ENCODE measurements around the gene ADH4.
"Not testable (repeated sequence)": the region's sequence is repeated elsewhere in the genome, so short reads cannot be mapped to it uniquely, and the experiment has no call there.

Gene ADH4

DNA sequence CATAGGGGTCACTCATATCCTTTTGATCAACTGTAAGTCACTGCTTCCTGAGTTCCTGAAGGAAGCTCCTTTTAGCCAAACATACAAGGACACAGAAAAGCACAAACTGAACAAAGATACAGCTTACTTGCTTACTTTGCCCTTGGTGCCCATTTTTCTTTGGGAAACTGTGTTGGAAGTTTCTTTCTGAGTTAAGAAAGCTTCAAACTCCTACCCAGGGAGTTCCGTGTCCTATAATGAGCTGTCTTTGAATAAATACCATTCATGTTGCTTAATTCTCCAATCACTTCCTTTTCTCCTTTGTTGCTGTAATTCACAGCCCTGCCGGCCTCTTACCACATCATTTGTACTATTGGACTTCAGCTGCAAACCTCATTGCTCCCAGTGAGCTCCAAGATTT lies at the start of gene ADH4:
TSS of gene ADH4 (minus strand) at position 228 of the 400 bp plus-strand sequence. CDS start at position 153, 75 bp downstream.
- no peak for DNase-seq

DNA sequence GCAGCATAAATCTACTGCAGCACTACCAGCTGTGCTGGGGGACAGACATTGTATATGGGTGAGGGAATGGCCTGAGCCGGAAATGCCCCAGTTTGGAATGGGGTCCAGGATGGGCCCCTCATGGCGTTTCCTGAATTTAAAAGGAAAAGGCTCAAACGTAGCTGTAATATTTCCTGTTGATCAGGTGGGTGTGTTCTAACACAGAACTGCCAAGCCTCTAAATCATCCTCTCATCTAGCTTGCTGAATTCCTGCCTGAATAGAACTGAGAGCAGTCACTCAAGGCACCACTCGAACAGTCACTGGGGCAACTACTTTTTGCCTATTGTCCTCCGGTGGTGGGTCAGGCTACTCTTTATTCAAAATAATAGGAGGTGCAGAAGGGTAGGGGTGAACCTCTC lies 46.2 kb upstream of the ADH4 start:
- DNase-seq, result no peak

DNA sequence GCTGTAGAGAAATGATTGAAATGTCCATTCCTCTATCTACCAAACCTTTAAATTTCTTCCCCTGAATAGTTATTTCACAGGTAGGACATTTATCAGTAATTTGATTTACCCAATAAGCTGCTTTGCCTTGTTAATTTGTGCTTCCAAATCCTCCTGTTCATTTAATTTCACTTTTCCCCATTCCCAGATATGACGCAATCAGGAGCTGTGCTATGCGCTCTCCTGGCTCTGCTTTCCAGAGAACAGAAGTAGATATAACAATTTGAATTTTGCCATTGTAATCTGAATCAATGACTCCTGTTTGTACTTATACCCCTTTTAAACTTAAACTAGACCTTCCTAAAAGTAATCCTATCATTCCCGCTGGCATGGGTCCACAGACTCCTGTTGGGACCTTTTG lies 45.8 kb upstream of the ADH4 start:
- DNase-seq, result not testable (repeated sequence)

DNA sequence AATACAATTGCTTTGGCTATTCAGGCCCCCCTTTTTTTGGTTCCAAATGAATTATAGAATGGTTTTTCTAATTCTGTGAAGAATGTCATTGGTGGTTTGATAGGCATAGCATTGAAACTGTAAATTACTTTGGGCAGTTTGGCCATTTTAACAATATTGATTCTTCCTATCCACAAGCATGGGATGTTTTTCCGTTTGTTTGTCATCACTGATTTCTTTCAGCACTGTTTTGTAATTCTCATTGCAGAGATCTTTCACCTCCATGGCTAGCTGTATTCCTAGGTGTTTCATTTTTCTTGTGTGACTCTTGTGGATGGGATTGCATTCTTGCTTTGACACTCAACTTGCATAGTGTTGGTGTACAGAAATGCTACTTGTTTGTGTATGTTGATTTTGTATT lies 41.9 kb upstream of the ADH4 start:
- no peak for DNase-seq

DNA sequence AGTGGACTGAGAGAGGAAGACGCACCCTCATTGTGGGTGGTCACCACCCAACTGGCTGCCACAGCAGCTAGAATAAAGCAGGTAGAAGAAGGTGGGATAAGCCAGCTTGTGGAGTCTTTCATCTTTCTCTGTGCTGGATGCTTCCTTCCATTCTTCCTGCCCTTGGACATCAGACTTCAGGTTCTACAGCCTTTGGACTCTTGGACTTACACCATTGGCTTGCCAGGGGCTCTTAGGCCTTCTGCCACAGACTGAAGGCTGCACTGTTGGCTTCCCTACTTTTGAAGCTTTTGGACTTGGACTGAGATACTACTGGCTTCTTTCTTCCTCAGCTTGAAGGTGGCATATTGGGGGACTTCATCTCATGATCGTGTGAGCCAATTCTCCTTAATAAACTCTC lies 41.5 kb upstream of the ADH4 start:
- no peak for DNase-seq

DNA sequence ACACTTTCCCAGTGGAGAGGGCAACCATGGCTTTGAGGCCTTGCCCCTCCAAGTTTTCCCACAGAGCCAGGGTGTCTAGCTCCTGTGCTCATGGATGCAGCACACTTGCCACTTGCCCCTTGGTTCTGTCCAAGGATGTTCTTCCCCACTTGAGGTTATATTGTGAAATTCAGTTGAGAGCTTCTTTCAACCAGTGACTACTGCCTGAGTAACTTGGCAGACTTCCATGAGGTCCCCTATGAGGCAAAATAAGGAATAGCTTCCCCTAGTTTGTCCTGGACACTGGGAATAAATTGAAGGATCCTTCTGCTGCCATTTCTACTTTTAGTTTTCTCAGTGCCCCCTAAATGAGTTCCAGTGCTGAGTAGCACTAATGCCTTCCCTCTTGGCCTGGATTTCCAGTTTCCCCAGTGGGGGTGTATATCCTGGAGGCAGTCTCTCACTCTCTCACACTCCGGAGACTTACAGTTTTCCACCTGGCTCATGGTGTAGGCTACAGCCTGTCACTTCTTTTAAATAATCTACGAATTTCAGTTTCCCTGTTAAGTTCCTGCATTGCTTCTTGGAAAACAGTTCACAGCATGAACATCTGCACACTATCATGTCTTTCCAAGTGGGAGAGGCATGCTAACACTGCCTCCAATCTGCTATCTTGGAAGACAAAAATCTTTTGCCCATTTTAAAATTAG lies 36.4 kb upstream of the ADH4 start:
- no peak for DNase-seq

DNA sequence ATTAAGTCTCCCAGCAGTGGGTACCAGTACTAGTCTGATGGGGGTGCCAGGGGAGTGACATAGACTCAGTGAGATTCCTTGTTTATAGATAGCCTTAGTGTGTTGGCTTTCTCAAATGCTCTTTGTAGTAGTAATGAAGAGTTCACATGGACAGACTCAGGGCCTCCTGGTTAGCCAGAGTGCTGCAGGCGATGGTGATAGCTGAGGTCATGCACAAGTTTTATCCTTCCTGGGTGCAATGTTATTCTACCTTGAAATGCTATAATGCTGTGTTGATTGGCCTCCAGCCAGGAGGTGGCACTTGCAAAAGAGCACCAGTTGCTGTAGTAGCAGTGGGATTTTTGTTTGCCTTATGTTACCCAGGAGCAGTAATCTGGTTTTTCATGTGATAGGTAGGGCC lies 35.5 kb upstream of the ADH4 start:
- DNase-seq, result no peak

DNA sequence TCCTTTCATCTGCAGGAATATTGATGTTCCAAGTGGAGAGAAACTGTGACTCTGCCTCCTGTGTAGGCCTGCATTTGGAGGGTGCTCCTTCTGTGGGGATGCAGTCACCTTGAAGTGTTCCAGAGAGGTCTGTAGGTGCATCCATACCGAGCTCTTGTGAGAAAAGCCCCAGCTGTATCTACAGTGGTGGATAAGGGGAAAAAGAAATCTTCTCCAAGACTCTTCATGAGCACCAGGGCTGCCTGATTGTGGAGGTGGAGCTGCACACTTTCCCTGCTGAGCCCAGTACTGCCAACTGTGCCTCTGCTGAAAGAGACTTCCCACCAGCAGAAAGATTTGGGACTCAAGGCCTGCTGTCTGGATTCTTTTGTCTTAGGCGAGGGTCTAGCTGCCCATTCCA lies 35.1 kb upstream of the ADH4 start:
- DNase-seq, result no peak

DNA sequence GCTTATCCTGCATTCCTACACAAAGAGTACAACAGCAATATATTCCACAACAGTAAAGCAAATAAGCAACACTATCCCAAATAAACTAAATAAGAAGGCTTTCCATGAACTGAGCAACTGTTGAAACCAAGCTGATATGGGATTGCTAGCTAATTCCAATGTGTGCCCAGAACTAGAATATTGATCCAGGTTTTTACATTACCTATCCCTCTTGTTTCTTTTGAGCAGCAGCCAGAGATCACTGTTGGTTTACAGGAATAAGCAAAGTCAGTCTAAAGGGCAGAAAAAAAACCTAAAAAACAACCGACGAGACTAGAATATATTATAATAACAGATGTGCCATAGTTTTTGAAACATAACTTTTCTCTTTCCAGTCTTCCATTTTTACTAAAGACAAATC lies 22.4 kb upstream of the ADH4 start:
- no peak for DNase-seq

DNA sequence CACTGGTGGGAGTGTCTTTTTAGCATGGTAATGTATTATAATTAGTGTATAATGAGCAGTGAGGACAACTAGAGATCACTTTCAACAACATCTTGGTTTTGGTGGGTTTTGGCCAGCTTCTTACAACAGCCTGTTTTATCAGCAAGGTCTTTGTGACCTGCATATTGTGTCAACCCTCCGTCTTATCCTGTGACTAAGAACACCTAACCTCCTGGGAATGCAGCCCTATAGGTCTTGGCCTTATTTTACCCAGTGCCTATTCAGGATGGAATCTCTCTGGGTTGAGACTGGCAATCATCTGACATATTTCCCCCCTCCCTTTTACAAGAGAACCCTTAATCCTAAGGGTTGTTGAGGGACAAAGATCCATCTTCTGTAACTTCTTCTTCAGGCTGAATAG lies 21.9 kb upstream of the ADH4 start:
- no peak for DNase-seq

DNA sequence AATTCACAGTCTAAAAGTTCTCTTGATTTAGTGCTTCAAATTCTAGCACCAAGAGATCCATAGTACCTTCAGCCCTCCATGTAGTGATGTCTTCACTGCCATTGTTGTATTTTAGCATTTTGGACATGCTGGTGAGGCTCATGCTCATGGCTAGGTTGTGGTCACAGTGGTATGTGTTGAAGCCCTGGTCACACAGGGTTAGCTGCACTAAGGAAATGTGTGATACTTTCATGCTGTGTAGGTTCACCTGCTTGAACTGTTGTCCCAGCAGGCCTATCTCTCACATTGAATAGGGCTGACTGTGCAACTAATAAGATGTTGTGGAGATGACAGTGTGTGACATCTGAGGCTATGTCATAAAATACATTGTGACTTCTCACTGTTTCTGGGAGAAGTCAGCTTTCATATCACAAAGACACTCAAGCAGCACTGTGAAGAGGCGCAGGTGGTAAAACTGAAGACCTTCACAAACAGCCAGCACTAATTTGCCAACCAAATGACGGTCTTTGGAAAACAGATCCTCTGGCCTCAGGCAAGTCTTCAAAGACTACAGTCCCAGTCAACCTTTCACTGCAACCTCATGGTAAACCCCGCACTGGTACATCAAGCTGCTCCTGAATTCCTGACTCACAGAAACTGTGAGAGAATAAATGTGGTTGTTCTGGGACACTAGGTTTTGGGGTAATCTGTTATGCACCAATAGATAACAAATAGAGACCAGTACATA lies 17.4 kb upstream of the ADH4 start:
- no peak for DNase-seq

DNA sequence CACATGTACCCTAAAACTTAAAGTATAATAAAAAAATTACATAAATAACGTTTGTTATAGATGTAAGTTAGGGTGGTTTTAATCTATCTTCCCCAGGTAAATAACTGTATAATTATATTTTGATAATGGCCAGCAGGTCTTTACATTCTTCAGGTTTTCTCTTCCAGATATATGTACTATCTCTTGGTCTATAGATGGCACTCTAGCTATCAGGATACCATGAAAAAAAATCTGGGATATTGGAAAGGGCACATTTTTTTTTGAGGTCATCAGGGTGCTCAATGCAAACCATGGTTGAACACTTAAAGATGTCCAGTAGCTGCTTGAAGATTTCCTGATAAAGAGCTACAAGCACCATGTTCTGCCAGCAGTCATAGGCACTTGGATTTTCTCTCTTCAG lies 15.6 kb upstream of the ADH4 start:
- DNase-seq, result no peak

DNA sequence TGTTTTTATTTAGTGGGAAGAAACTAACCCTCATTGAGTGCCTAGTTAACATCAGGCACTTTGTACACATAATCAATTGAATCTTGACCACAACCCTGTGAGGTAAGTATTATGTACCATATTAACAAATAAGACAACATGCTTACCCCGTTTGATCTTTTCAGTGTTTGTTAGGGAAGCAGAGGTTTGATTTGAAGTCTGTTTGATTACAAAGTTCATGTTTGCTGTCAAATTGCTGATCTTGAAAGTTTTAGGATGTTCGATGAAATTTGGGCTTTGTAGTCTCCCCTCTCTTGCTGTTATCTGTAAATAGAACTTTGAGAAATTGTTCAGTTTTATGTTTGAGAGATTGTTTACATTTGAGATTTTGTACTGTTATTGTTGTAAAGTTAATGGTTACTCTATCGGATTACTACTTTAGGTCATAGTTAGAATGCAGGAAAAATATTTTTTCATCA lies 13.4 kb upstream of the ADH4 start:
- DNase-seq, result no peak

DNA sequence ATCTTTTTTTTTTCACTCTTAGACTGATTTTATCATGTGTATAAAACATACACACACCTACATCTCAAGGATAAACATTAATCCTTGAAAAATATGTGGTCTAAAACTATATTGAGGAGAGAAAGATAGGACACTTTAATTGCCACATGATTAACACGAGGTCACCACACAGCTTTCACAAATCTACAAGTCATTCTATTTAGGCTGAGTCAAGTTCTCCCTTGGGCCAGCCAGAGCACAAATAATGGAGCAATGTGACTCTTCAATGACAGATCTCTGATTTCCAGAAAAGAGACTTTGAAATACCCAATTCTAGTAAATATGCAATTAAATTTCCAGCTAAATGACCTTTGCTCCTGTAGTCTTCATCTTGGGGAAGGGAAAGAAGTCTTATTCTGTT lies 12.9 kb upstream of the ADH4 start:
- no peak for DNase-seq

DNA sequence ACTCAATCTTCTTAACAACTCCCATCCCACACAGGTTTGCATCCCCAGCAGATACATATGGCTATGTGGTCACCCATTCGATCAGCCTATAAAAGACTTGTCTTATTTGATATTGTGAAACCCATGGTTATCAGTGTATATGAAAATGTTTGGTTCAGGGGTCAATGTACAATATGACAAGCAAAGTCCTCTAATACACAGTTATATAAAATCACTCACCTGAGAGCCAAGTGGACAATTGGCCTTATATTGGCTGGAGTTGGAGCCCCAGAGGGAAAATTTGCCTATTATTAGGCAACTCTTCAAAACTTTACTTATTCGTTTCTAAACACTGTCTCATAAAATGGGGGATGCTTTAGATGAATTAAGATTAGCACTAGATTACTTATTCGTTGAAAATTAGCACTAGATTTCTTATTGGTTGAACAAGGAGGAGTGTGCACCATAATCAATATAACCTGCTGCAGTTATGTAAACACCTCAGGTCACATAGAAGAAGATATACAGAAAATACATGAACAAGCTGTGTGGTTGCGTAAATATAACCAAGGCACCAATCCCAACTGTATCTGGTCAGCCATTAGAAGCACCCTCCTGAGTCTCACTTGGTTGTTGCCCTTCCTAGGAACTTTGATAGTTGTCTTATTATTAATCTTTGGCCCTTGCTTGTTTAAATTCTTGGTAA lies 10.7 kb upstream of the ADH4 start:
- no peak for DNase-seq

DNA sequence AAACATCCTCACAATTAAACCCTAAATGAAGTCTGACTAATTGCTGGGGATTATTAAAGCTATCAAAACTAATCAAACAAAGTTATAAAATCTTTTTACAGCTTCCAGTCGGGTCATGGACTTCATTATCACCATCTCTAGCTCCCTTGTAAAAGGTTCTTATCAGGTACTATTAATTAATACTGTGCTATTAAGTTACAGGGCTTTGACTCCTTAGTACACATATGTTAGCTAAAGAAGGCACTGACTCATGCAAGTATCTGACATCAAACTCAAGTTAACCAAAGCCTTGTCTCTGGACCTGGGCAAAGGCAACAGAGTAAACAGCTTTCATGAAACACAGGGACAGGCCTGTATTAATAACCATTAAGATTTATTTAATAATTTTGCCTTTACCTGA lies 7.9 kb upstream of the ADH4 start:
- DNase-seq, result no peak

DNA sequence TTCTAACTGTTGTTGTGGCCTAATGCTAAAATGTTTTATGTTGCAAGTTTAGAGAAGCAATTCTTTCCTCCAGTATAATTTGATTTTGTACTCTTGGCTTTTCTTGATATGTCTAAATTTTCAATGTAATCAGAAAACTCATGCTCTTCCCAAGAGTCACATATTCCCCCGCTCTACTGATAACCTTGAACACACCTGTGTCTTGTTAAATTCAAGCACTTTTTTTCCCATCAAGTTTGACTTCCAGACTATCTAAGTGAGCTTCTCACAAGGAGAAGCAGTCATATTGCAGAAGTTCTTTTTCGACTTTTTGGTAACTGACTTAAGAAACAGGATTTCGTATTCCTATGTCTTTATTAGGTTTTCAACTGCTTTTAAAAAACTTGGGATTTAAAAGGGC lies 7.4 kb upstream of the ADH4 start:
- DNase-seq, result no peak

DNA sequence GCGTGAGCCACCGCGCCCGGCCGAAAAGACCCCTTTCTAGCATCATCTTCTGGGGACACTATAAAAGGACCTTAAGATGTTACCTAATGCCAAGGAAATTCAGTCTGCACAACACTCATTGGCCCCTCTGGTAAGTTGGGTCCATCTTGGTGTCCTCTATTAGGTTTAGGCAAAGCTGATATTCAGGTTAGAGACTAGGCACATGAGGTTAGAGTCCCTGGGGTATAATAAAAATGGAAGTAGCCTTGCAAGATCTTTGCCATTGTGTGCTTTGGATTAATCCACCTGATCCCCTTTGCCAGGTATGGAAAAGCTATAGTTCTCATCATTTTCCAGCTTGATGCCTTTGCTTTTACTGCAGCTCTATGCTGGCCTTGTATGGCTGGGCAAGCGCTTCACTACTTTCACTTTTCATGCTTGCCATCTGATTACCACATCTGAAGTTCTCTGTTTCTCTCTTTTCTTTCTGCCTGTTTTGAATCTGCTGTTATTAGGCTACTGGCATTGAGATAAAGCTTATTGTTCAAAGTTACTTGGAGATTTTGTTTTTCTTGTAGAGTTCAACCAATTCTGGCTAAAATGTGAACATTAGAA lies 5.4 kb upstream of the ADH4 start:
- DNase-seq, result no peak

DNA sequence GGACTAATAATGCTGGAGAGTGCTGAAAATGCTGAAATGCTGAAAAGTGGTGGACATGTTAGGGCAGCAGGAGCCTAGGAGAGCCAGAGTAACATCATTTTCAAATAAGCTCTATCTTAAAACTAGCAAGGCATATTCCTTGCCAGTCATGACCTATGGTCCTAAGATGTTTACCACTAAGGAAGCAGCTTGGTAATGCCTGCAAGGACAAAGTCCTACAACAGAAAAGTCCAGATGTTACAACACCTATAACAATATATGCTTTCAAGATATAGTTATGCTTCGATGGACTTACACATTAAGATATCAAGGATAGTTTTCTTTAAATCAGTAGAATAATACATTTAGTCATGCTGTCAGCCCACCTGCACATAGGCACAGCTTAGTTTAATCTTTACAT lies 4.5 kb upstream of the ADH4 start:
- no peak for DNase-seq

DNA sequence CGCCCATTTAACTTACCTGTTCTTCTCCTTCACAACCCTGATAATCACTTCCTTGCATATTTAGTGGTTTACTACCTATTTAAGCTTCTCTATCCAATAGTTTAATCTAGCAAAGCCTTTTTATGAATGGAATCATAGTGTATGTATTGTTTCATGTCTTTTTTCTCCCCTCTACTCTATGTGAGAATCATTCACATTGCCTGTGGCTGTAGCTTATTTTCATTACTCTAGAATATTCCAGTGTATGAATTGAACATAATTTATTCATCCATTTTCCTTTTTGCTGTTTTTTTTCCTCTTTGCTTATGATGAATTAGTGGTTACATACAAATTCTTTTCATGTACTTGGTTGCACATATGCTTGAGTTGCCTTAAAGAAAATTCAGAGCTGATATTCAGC lies 490 bp upstream of the ADH4 start:
- no peak for DNase-seq

DNA sequence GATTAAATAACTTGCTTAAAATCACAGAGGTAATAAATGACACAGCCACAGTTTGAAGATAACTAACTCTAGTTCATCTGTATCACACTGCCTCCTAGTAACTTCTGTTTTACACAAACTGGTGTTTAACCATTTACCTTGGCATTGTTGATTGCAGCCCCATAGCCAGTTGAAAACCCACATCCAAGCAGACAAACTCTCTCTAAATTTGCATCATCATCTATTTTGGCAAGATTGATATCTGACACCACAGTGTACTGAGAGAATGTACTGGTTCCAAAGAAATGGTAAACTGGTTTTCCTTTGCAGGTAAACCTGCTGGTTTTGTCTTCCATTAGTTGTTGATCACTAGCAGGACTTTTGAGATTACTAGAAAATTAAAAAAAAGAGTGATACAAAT lies 7.8 kb downstream of the ADH4 start:
- DNase-seq, result no peak

DNA sequence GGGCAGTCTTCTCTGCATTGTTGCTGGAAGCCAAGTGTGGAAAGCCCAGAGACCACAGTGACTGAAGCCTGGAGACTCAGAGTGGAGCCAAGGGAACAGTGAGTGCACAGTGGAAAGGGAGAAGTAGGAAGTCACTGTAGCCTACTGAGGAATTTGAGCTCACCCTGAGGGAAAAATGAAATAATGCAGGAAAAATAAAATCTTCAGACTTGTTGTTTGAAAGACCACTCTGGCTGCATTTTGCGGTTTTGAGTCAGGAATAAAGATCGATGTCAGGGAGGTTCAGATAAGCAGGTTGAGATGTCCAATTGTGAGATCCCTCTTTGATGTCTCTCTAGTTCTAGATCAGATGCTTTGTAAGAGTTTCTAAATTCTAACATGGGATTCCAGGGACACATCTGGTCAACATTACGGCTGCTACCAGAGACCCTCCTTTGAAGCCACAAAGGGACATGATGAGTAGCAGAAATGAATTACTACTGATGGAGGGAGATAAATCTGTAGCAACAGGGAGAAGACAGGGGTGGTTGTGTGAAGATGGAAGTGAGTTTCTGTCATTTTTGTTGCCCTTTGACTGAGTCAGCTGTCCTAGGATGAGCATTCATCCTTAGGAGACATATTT lies 8.4 kb downstream of the ADH4 start:
- DNase-seq, result no peak

DNA sequence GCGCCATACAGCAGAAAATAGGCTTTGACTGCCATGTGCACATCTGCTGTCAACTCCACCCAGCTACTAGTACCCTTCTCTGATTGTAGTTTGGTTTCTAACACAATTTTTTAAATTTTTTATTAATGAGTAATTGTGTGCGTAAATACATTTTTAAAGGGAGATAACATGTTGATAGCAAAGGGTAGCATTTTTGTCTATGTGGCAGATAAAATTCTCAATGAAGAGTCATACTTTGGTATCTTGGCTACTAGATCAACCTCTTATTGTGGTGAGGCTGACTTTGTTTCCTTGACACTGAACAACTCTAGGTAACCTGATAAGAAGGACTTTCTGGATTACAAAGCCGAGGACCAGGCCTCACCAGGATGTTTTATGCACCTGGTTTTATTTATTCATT lies 9.5 kb downstream of the ADH4 start:
- DNase-seq, result no peak

All from NCI-H1694 treated with DMSO at 0.1 percent for 48 hours (cell line).